HG02852 (cell line): ENCODE data around the gene VPS41.

ENCODE experiments used
- ATAC-seq: cut with Tn5 transposase; IDR thresholded peaks from one replicate; pipeline ENCODE4 v1.9.1; 2021; ENCODE audit warnings: mild to moderate bottlenecking, moderate library complexity; ENCODE audit not compliant: unreplicated experiment

The VPS41 gene

GRCh38 chr7:38907066-38907465, 1.9 kb downstream of the VPS41 start:
- no peak for ATAC-seq

GRCh38 chr7:38905056-38905759, 3.8 kb downstream of the VPS41 start:
- ATAC-seq, result peak; percentile 43

GRCh38 chr7:38903057-38903456, 5.9 kb downstream of the VPS41 start:
- no peak for ATAC-seq

DNA sequence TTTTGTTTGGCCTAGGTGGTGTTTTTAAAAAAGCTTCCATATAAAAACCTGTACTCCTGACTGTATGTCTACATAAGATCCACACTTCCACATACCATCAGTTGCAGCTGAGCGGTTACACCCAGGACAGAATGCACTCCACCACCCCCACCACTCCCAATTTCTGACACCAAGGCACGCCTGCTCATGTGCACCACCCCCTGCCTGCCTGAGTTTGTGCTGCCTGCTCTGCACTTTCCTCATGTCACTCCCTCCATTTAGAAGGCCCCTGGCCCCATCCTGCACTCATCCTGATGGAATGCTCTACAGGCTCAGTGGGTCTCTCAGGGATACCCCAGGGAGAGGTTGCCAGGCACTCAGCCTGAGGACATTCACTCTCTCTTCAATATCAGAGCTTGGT, 6.5 kb downstream of the VPS41 start:
- no peak for ATAC-seq

DNA sequence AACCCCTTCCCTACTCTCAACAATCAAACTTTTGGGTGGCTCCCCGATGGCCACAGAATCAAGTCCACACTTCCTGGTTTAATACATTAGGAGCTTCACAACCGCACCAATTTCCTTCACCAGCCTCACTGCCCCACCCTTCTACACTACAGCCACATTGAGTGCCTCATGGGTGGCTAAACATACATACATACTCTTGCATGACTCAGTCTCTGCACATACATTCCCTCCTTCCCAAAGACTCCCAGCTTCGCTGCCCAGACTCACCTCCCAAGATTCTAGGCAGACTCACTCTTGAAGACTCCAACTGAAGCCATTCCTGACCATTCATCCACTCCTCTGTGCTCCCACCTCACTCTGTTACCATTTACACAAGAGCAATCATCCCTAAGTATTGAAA, 15.9 kb downstream of the VPS41 start:
- no peak for ATAC-seq

- ATAC-seq, result no peak
Measured at GRCh38 chr7:38890597-38890996, 18.4 kb downstream of the VPS41 start.

GRCh38 chr7:38889872-38890432, 19.0 kb downstream of the VPS41 start:
- no peak for ATAC-seq

GRCh38 chr7:38889079-38889478, 19.9 kb downstream of the VPS41 start:
- no peak for ATAC-seq

GRCh38 chr7:38886265-38886664, 22.7 kb downstream of the VPS41 start:
- ATAC-seq, result no peak

- no peak for ATAC-seq
Measured at GRCh38 chr7:38883706-38884105, 25.3 kb downstream of the VPS41 start.

DNA sequence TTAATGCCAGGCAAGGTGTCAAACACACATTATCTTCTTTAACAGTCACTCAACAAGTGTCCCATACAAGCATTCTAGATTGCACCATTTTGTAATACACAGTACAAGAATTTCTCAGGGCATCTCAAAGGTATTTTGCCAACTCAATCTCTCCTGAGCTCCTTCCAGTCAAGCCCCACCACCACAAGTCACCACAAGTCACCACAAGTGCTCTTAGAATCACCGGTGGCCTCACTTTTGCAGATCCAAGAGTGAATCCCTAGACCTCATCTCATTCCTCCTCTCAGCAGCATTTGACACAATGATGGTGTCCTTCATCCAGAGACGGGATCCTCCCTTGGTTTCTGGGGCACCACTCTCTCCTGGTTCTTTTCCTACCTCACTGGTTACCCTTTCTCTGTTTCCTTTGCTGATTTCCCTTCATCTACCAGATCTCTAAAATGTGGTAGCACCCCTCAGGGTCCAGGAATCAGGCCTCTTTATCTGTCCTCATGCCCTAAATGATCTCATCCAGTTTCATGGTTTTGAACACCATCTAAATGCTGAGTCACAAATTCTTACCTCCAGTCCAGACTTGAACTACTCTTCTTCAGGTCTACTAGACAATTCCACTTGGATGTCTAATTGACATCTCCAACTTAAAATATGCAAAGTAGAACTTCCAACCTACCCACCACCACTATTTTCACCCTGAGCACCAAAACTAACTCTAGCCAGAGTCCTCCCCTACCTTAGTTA, 26.9 kb downstream of the VPS41 start:
- no peak for ATAC-seq

- no peak for ATAC-seq
Measured at GRCh38 chr7:38881015-38881414, 28.0 kb downstream of the VPS41 start.

DNA sequence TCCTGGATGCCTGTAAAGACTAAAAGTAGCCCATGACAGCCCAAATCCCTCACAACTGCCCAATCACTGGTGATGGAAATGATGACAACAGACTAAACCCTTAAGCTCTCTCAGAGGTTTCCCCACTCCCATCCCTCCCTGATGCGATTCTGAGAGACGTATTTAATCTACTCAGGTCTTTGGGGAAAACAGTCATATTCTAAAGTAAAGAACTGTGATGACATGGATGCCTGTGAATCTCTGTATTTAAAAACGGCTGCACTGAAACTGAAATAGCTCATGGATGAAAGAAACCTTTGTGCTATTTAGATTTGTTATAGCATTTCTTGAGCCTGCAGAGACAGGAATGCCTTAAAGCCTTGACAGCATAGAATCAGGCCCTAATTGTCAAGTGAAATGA, 28.5 kb downstream of the VPS41 start:
- ATAC-seq, result no peak

DNA sequence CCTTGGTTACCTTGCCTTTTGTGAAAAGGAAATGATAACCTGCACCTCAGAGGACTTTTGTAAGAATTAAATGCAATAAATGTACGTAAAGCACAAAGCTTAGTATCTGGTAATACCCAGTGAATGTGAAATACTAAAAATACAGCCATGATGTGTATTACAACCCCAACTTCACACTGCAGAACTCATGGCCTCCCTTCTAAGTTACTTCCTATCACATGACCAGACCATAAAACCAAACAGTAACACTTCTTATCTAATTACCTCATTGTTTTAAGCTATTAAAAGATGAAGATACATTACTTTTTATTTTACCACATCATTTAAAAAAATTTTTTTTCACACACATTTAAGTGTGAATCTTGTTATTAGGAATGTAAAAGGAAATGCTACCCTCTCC, 29.0 kb downstream of the VPS41 start:
- no peak for ATAC-seq

- no peak for ATAC-seq
Measured at GRCh38 chr7:38878694-38879457, 30.1 kb downstream of the VPS41 start.

DNA sequence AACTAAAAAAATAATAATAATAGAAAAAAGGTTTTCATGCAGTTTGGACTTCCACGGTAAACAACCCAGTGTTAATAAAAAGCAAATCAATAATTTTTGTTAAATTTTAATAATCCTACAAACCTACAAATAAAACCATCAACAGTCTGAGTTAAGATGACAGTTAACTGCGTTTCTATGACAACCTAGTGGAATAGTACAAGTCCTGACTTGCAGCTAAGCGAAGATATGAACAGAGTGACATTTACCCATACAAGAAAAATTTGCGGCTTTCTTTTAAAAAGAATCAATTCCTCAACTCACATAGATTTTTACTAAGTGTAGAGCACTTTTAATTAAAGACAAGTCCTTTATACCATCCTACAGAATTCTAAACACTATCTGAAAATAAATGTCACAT, 35.6 kb downstream of the VPS41 start:
- ATAC-seq, result no peak

DNA sequence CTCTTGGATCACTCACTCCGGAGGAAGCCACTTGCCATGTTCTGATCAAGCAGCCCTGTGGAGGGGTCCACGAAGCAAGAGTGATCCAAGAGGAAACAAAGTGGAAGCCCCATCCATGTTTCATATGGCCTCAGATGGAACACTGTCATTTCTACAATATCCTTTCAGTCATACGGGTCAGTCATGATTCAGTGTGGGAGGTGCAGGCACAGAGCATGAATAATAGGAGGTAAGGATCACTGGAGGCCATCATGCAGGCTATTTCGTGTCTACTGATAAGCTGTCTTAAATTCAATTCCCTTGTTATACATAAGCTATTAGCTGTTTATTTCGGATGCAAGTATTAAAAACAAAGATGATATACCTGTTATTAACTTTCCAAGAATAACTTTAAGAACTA, 36.8 kb downstream of the VPS41 start:
- ATAC-seq, result no peak

DNA sequence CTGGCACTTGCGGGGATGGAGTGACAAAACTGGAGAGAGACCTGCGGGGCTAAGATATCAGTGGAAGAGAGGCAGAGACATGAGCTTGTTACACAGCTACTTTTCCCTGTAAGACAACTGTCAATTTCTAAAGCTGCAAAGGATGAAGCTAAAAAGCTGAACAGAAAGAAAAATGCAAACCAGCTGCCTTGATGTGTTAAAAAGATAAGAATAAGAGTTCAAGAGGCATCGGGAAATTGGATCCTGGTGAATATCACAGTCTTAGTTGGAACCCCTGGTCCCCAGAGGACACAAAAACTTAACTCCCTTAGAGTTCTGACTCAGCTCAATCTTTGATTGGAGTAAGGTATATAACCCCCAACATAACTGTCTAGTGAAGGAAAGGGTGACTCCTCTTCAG, 38.8 kb downstream of the VPS41 start:
- ATAC-seq, result no peak

DNA sequence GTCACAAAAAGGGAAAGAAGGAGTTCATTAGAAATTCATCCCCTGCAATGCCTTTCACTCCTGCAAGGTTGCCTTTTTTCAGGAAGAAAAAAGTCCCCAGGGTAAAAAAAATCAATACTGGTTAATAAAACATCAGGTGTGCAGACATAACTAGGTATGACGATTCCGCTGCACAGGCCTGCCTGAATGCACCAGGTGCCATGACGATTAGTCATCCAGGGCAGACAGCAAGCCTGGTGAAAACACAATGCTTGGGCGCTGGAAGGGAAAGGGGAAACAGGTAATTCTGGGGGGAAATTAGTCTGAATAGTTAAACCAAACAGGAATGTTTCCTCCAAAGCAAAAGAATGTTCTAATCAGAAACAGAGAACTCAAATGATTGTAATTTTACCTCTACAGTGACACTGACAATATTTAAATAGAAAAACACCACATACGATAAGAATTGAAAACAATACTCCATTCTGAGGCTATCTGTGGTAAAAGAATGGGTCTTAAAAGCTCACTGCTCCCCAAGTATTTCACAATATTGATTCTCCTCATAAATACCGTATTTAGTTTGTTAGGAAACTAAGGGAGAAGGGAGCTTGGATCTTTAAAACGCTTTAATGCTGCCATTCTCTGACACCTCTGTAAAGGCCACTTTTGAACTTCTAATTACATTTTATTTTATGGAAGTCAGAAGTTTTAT, 45.2 kb downstream of the VPS41 start:
- ATAC-seq, result no peak

GRCh38 chr7:38862666-38863065, 46.3 kb downstream of the VPS41 start:
- no peak for ATAC-seq
